ENCODE results near the gene LRP1-AS.

DNA sequence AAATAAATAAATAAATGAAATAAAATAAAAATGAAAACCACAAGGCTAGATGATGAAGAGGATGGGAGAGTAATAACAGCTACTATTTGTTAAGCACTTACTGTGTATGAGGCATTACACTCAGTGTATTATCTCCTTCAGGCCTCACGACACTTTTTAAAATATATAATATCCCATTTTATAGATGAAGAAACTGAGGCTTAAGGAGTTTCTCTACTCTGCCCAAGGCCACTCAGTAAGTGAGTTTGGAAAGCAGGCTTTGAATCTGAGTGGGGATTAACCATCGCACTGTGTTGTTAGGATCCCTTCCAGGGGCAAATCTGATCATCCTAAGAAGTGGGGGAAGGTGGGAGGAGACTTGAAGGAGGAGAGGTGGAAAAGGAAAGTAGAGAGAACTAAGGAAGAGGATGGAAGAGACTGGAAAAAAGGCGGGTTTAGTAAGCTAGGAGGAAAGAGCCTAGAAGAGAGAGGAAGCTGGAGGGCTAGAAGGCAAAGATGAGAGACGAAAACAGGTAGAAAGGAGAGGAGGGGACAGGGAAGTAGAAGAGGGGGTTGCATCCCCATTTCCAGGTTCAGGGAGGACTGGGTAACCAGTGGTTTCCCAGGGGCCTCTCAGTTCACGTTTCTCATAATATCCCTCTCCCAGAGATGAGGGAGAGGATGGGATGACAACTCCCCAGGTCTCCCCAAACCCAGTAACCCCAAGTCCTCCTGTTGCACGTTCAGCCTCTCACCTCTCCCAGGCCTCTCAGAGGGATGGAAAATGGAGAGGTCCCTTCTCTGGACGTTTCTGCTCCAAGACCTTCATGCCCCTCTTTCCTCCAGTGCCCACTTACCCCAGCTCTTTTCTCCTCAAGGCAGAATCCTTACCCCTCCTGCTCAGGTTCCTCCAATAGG lies 38.0 kb downstream of the LRP1-AS start:
- TF ChIP-seq, protein P1, sequence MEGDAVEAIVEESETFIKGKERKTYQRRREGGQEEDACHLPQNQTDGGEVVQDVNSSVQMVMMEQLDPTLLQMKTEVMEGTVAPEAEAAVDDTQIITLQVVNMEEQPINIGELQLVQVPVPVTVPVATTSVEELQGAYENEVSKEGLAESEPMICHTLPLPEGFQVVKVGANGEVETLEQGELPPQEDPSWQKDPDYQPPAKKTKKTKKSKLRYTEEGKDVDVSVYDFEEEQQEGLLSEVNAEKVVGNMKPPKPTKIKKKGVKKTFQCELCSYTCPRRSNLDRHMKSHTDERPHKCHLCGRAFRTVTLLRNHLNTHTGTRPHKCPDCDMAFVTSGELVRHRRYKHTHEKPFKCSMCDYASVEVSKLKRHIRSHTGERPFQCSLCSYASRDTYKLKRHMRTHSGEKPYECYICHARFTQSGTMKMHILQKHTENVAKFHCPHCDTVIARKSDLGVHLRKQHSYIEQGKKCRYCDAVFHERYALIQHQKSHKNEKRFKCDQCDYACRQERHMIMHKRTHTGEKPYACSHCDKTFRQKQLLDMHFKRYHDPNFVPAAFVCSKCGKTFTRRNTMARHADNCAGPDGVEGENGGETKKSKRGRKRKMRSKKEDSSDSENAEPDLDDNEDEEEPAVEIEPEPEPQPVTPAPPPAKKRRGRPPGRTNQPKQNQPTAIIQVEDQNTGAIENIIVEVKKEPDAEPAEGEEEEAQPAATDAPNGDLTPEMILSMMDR (IDR thresholded peaks at IDR 0.05): no peak
- no peak for TF ChIP-seq POLR2AphosphoS5 (IDR thresholded peaks at IDR 0.05; ENCODE audit: insufficient read depth in 1 of 2, low read depth in 1 of 2)

All from vagina (tissue), 2 donors.